Measurements from ENCODE around the gene SPATA4. TPM values are rescaled to one million over a fixed set of nuclear protein-coding genes. Genes with fewer than 3 reads are reported as not detected.

The SPATA4 gene
- total and polyA plus RNA-seq, 2 of the 13 experiments (the other 11 are each of a cell fraction or from before 2014, with no cell fraction given) = not detected

DNA sequence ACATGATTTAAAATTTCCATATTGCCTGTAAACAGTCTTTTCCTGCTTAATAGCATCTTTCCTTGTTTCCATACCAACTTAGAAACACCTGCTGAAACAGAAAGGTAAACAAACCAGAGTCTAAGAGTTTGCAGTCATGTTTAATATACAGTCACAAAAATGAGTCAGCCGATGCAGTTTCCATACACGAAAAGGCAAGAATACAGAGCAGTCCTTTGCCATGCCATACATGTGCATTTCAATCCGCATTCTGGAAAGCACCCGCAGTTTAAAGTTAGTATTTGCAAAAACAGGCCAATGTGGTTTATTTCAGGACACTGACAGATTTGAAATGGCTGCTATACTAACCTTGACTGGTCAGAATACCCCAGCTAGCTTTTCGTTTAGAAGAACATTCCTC lies 41.6 kb upstream of the SPATA4 start (continued):
- TF ChIP-seq, protein P1, sequence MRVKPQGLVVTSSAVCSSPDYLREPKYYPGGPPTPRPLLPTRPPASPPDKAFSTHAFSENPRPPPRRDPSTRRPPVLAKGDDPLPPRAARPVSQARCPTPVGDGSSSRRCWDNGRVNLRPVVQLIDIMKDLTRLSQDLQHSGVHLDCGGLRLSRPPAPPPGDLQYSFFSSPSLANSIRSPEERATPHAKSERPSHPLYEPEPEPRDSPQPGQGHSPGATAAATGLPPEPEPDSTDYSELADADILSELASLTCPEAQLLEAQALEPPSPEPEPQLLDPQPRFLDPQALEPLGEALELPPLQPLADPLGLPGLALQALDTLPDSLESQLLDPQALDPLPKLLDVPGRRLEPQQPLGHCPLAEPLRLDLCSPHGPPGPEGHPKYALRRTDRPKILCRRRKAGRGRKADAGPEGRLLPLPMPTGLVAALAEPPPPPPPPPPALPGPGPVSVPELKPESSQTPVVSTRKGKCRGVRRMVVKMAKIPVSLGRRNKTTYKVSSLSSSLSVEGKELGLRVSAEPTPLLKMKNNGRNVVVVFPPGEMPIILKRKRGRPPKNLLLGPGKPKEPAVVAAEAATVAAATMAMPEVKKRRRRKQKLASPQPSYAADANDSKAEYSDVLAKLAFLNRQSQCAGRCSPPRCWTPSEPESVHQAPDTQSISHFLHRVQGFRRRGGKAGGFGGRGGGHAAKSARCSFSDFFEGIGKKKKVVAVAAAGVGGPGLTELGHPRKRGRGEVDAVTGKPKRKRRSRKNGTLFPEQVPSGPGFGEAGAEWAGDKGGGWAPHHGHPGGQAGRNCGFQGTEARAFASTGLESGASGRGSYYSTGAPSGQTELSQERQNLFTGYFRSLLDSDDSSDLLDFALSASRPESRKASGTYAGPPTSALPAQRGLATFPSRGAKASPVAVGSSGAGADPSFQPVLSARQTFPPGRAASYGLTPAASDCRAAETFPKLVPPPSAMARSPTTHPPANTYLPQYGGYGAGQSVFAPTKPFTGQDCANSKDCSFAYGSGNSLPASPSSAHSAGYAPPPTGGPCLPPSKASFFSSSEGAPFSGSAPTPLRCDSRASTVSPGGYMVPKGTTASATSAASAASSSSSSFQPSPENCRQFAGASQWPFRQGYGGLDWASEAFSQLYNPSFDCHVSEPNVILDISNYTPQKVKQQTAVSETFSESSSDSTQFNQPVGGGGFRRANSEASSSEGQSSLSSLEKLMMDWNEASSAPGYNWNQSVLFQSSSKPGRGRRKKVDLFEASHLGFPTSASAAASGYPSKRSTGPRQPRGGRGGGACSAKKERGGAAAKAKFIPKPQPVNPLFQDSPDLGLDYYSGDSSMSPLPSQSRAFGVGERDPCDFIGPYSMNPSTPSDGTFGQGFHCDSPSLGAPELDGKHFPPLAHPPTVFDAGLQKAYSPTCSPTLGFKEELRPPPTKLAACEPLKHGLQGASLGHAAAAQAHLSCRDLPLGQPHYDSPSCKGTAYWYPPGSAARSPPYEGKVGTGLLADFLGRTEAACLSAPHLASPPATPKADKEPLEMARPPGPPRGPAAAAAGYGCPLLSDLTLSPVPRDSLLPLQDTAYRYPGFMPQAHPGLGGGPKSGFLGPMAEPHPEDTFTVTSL (CRISPR knock-in tag; IDR thresholded peaks at IDR 0.05; ENCODE audit: borderline replicate concordance) = no peak

- intact Hi-C loops (cut with micrococcal nuclease; ENCODE audit: unreplicated experiment) = no loop called here
These were observed 35.5 kb upstream of the SPATA4 start for GRCh38 chr4:176230836-176231235.

More at GRCh38 chr4:176230836-176231235, 35.5 kb upstream of the SPATA4 start:
- no peaks in the 10 kb centered on the region for H3K36me3 ChIP-seq (replicated peaks in 1 of 2; ENCODE audit: control insufficient read depth in 1 of 2, insufficient read depth in 2 of 2, low read length in 2 of 2)
- ChIA-PET POLR2A (no interaction called here), CTCF (ENCODE audit: low intra/inter-chr PET ratio, low total read pairs) (no interaction called here)
- in situ Hi-C loops (cut with HindIII; ENCODE audit: extremely low pct_ligation_motif_present, low pct_unique_long_range_greater_than_20kb) = no loop called here
- H3K9me3 ChIP-seq (ENCODE audit: low read length) = no peaks in the 10 kb centered on the region
- H3K4me2 ChIP-seq (ENCODE audit: low read depth, low read length) = no peak overlapping the region
- H3K9ac ChIP-seq (ENCODE audit: insufficient read depth, low read depth, low read length) = no peak overlapping the region
- BruUV-seq (replicated peaks) = no TSS peak
- no peaks in the 10 kb centered on the region for H3K4me1 ChIP-seq (ENCODE audit: insufficient read depth, low read length)
- H2AFZ ChIP-seq (ENCODE audit: low read length) = no peak overlapping the region
- TF ChIP-seq RFX1 (IDR thresholded peaks at IDR 0.05) = no peak
- no peak for TF ChIP-seq ZNF552 (CRISPR knock-in tag; IDR thresholded peaks at IDR 0.05; ENCODE audit: borderline replicate concordance)
- no peak for TF ChIP-seq ZNF670 (CRISPR knock-in tag; IDR thresholded peaks at IDR 0.05; ENCODE audit: borderline replicate concordance)
- TF ChIP-seq FOXA1 (IDR thresholded peaks at IDR 0.05) = no peak
- TF ChIP-seq FOXA1 (CRISPR knock-in tag; IDR thresholded peaks at IDR 0.05) = no peak
- no peak for TF ChIP-seq GTF2F1 (IDR thresholded peaks at IDR 0.05; ENCODE audit: low read length)
- TF ChIP-seq ZNF224 (CRISPR knock-in tag; IDR thresholded peaks at IDR 0.05) = no peak
- no peak for TF ChIP-seq ZNF550 (CRISPR knock-in tag; IDR thresholded peaks at IDR 0.05; ENCODE audit: borderline replicate concordance)
- TF ChIP-seq AKAP8 (CRISPR knock-in tag; IDR thresholded peaks at IDR 0.05) = no peak
- TF ChIP-seq, protein P2, sequence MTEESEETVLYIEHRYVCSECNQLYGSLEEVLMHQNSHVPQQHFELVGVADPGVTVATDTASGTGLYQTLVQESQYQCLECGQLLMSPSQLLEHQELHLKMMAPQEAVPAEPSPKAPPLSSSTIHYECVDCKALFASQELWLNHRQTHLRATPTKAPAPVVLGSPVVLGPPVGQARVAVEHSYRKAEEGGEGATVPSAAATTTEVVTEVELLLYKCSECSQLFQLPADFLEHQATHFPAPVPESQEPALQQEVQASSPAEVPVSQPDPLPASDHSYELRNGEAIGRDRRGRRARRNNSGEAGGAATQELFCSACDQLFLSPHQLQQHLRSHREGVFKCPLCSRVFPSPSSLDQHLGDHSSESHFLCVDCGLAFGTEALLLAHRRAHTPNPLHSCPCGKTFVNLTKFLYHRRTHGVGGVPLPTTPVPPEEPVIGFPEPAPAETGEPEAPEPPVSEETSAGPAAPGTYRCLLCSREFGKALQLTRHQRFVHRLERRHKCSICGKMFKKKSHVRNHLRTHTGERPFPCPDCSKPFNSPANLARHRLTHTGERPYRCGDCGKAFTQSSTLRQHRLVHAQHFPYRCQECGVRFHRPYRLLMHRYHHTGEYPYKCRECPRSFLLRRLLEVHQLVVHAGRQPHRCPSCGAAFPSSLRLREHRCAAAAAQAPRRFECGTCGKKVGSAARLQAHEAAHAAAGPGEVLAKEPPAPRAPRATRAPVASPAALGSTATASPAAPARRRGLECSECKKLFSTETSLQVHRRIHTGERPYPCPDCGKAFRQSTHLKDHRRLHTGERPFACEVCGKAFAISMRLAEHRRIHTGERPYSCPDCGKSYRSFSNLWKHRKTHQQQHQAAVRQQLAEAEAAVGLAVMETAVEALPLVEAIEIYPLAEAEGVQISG (CRISPR knock-in tag; IDR thresholded peaks at IDR 0.05) = no peak
- no peak for TF ChIP-seq PAF1 (CRISPR knock-in tag; IDR thresholded peaks at IDR 0.05)
- TF ChIP-seq, protein P3, sequence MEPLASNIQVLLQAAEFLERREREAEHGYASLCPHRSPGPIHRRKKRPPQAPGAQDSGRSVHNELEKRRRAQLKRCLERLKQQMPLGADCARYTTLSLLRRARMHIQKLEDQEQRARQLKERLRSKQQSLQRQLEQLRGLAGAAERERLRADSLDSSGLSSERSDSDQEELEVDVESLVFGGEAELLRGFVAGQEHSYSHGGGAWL (CRISPR knock-in tag; IDR thresholded peaks at IDR 0.05) = no peak
- H3K79me2 ChIP-seq (ENCODE audit: insufficient read depth, low read length) = no peaks in the 10 kb centered on the region
- no peak overlapping the region for H3K4me3 ChIP-seq (replicated peaks in 1 of 3; ENCODE audit: insufficient read depth in 1 of 3, low read depth in 2 of 3, low read length in 3 of 3)
- WGBS (ENCODE audit: low lambda C conversion rate) = 36% methylated on average over 4 of the region's 4 CpGs
- H3K27ac ChIP-seq (ENCODE audit: extremely low read length, insufficient read depth, low read length) = no peak overlapping the region
- no peak for DNase-seq (ENCODE audit: low spot score)
- no peaks in the 10 kb centered on the region for H4K20me1 ChIP-seq (ENCODE audit: insufficient read depth, low read length)
- no peaks in the 10 kb centered on the region; a peak in 1 of 5 replicates for H3K27me3 ChIP-seq (ENCODE audit: control insufficient read depth in 1 of 2, insufficient read depth in 2 of 2, low read length in 2 of 2)
- no peak for ATAC-seq
- FAIRE-seq = no peak
